Embryonic facial prominence (tissue), 1 donor: Measurements from ENCODE around the gene LRRC34.

Source experiments
- DNase-seq: peaks from one replicate; pipeline ENCODE4 v3.0.0-alpha.2; 2016; ENCODE audit errors: extremely low spot score

The LRRC34 gene

DNA sequence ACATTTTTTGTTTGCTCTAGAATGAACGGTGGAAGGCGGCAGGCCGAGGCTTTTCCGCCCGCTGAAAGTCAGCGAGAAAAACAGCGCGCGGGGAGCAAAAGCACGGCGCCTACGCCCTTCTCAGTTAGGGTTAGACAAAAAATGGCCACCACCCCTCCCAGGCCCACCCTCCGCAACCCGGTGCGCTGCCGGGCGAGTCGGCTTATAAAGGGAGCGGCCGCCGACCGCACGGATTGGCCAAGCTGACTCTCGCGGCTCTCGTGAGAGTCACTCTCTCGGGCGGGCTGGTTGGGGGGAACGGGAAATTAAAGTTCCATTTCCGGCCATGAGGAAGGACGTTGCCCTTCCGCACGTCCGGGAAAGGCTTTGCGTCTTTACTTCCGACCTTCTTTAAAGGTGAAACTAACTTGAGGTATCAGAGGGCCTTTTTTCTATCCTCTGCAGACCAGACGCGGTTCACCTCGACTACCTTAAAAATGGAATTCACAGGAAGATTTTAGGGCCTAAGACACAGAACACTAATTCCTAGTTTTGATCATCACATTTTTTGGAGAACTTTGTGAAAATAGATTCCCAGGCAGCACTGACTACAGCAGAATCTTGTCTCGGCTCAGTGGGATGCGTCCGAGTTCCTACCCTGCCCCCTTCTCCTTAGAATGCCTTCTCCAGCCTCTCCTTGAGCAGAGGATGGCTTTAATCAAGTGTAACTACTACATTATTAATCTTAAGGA, 47.7 kb downstream of the LRRC34 start, which contains the start of gene TERC:
Gene TERC (minus strand): TSS at position 179 of the 731 bp plus-strand sequence.
- peak; percentile 87 for DNase-seq

DNA sequence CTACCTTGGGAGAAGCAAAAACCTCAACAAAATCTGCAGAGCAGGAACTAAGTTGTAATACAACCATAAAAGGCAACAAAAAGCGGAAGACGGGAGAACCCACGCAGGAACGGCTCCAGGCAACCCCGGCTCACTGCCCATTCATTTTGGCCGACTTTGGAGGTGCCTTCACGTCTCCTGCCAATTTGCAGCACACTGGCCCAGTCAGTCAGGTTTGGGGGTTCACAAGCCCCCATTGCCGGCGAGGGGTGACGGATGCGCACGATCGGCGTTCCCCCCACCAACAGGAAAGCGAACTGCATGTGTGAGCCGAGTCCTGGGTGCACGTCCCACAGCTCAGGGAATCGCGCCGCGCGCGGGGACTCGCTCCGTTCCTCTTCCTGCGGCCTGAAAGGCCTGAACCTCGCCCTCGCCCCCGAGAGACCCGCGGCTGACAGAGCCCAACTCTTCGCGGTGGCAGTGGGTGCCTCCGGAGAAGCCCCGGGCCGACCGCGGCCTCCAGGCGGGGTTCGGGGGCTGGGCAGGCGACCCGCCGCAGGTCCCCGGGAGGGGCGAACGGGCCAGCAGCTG, 48.3 kb downstream of the LRRC34 start:
- DNase-seq, result no peak

DNA sequence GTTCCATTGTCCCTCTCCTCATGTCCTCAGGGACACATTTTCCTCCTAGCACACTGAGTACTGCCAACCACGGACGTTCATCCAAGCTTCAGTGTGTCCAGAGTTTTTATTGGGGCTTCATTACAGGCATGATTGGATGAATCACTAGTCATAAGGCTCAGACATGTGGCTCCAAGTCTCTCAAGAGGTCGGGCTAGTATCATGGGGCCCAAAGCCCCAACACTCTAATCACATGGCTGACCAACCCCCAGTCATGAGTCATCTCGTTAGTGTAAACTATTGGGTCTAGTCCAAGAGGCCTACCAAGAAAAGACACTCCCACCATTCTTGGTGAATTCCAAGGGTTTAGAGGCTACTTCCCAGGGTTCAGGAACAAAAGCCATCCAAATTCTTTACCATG, 52.2 kb downstream of the LRRC34 start:
- DNase-seq, result no peak

DNA sequence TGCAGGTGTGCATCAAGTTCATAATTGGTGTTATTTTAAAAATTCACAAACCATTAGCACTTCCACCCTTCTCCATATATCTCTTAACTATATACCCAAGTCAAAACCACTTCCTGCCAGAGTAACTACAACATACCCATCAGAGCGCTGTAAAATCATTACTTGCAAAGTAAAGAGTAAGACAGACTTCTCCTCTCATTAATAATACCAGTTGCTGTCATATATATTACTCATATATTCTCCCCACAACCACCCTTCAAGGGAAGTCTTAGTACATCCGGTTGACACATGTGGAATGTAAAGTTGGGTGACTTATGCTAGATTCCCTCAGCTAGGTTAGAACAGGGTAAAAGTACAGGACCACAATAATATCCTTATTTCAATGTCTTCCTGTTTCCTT, 53.4 kb downstream of the LRRC34 start:
- no peak for DNase-seq

DNA sequence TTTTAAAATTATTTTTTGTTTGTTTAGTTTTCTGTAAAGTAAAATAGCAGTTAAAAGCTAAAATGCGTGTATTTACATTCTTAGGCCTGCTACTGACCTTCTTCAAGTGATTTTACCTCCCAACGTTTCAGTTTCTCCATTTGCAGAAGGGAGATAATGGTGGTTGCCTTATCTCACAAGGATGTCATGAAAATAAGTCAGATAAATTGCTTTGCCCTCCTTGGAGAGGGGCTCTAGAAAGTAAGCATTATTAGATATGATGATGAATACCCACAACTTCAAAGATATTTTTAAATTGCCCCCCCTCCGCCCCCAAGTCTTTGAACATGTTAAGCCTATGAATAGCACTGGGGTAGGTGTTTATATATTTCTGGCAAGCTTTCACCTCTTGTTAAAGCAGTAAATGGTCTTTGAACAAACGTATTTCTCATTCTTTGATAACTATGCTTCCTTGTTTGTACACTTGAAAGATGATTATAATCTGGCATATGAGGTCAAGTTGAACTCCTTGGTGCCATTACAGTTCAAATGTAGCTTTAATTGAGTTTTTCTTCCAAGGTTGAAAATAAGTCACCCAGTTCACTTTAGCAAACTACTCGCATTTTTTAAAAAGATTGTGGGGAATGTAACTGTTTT, 54.2 kb downstream of the LRRC34 start:
- no peak for DNase-seq

DNA sequence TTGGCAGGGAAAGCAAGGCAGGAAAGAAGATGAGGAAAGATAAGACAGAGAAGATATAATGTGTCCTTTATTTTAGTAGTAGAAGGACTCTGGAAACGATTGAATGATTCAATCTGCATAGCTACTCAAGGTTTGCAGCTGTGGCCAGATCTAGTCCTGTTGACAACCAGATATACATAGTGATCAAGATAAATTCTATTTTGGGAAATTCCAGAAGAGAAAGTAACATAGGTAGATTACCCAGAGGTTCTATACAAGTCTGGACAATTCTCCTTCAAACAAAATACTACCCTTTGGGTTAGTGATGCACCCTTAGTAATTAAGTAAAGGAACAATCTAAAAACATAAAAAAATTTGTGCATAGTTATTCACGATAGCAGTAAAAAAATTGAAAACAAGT, 57.2 kb downstream of the LRRC34 start:
- DNase-seq, result no peak

DNA sequence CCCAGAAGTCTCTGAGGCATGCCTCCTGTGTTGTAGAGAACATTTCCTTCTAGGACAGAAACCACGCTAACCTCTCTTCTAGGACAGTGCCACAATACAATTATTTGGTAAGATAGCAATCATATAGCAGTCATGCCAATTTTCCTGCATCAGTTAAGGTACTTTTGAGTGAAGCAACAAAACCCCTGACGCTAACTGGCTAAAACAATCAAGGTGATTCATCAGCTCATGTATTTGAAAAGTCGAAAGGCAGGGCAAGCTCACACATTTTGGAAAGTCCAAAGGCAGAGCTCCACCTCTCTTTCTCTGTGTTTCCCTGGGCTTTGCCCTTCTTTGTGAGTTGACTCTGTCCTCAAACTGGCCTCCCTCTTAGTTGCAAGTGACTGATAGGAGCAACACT, 58.0 kb downstream of the LRRC34 start:
- DNase-seq, result no peak

DNA sequence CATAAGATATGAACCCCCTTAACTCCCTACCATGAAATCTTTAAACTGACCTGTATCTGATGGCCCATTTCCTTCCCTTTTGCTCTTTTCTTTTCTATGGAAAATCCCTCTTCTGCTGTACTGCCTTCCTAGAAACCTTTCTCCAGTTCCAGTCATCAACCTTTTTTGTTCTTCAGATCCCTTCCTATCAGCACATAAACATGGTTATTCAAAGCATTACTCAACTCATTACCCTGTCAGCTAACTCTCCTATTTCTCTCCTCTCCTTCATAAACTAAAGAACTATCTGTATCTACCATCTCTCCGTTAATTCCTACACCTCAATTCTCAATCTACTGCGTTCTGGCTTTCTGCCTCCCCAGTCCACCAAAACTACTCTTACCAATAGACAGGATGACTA, 60.8 kb downstream of the LRRC34 start:
- no peak for DNase-seq

DNA sequence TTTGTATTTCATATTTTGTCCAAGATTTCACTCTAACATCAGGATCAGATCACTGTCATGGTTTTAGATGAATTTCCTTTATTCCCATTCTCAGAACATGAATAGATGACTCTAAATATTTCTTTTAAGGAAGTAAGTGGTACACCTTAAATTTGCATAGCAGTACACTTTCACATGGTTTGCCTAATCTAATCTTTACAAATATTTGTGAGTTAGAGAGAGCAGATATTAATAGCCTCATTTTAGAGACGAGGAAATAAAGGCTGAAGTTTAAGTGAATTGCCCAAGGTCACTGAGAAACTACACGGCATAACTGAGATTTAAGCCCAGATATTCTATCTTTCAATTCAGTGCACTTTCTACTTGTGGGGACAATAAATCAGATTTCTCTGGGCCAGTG, 62.0 kb downstream of the LRRC34 start:
- no peak for DNase-seq

DNA sequence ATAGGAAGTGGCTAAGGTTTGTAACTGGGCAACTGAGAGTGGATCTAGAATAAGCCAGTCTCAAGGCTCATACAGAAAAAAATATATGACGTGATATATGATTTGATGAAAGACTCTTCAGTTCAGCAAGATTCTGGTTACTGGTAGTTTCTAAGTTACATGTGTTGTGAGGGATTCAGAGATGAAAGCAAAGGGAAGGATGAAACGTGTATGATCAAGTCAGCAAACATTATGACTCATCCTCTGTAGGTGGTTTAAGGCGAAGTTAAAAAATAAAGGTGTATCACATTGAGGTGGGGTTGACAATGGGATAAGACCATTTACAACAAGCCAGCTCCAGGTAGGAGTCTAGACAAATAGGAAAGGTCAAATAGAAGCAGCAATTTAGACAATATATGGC, 64.0 kb downstream of the LRRC34 start:
- no peak for DNase-seq

DNA sequence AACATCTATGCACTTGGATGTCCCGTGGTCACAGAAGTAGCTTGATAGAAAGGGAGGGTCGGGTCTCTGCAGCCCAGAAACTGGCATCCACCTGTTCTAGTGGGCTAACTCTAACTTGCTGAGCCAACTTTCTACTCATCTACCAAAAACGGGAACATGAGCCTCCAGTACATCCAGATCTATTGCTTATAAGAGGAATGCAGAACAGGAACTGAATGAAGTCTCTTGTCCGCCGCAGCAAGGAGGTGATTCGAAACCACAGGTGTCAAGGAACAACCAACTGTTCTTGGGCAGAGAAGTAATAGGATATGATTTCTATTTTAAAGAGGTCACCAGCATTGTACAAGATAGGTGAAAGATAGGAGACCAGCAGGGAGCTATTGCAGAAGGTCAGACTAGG, 65.8 kb downstream of the LRRC34 start:
- DNase-seq, result no peak

DNA sequence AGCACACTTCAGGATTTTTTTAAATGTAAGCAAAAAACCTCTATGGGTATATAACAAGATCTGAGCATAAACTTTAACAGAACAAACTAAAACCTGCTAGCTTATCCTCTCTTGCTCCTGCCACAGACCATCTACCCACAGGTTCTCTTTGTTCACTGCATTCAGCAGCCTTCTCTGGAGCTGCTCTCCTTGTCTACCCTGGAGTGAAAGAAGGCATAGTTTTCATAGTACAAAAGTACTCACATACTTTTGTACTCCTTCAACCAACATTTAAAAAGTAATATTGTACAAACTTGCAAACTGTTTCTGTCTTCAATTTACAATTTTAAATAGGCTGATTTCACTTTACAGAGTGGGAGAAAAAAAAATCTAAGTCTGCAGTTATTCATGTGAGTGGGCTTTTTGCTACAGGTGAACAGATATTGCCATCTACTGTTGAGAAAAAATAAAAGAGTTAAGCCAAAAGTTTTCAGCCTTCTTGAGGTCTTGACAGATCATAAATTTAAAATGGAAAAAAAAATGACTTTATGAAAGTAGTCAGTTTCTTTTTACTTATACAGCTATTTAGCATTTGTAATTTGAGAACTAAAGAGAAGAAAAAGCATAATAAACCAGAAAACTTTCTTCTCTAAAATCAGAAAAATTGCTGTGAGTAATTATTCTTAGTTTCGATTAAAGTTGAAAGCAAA, 68.2 kb downstream of the LRRC34 start:
- no peak for DNase-seq
